GM23338 (cell line): Measurements from ENCODE around the gene IFNL3. TPM values are rescaled to one million over a fixed set of nuclear protein-coding genes. Genes with fewer than 3 reads are reported as not detected.

Experiments
- ATAC-seq: fragments of 200-7000 bp; cut with Tn5 transposase; 3 replicates; pipeline ENCODE4 v1.9.1; 2020
- DNase-seq: peaks from one replicate; pipeline ENCODE4 v3.0.0-alpha.2; 2015; ENCODE audit warnings: low spot score
- H2AFZ ChIP-seq: fragments of 200-600 bp; sonication (generic); 2 replicates; pipeline ENCODE4 v1.8.0; 2016; ENCODE audit warnings: antibody characterized with exemption, mild to moderate bottlenecking, moderate library complexity
- H3F3A ChIP-seq: fragments of 200-600 bp; sonication (generic); replicated peaks from 2 replicates; pipeline ENCODE4 v1.8.0; 2017; ENCODE audit warnings: antibody characterized with exemption, mixed run types, low read depth
- H3K27ac ChIP-seq: fragments of 200-600 bp; sonication (generic); 2 replicates; pipeline ENCODE4 v1.6.1; 2016; ENCODE audit warnings: low read depth
- H3K27me3 ChIP-seq: fragments of 200-600 bp; sonication (generic); 2 replicates; pipeline ENCODE4 v1.8.0; 2016; ENCODE audit warnings: mild to moderate bottlenecking, mixed run types, moderate library complexity; ENCODE audit not compliant: insufficient read depth
- H3K36me3 ChIP-seq: fragments of 200-600 bp; sonication (generic); 2 replicates; pipeline ENCODE4 v1.8.0; 2016; ENCODE audit warnings: mild to moderate bottlenecking; ENCODE audit not compliant: insufficient read depth
- H3K4me1 ChIP-seq: fragments of 200-600 bp; sonication (generic); 2 replicates; pipeline ENCODE4 v1.8.0; 2016; ENCODE audit warnings: mild to moderate bottlenecking, moderate library complexity; ENCODE audit not compliant: insufficient read depth
- H3K4me2 ChIP-seq: fragments of 200-600 bp; sonication (generic); 2 replicates; pipeline ENCODE4 v1.7.1; 2017; ENCODE audit warnings: mixed run types
- H3K4me3 ChIP-seq: fragments of 200-600 bp; sonication (generic); 2 replicates; pipeline ENCODE4 v1.6.1; 2016; ENCODE audit warnings: mixed run types
- H3K79me2 ChIP-seq: fragments of 200-600 bp; sonication (generic); replicated peaks from 2 replicates; pipeline ENCODE4 v1.8.0; 2017; ENCODE audit warnings: mild to moderate bottlenecking; ENCODE audit not compliant: insufficient read depth
- H3K9me2 ChIP-seq: fragments of 200-600 bp; sonication (generic); 2 replicates; pipeline ENCODE4 v1.8.0; 2017; ENCODE audit not compliant: insufficient read depth
- H4K20me1 ChIP-seq: fragments of 200-600 bp; sonication (generic); replicated peaks from 2 replicates; pipeline ENCODE4 v1.8.0; 2017; ENCODE audit warnings: mild to moderate bottlenecking; ENCODE audit not compliant: insufficient read depth
- H3K27ac Mint-ChIP-seq: 2 replicates; pipeline ENCODE4 v1.8.0; 2020; ENCODE audit warnings: inconsistent platforms, mild to moderate bottlenecking, moderate library complexity, mixed read lengths
- H3K27me3 Mint-ChIP-seq: 3 replicates; pipeline ENCODE4 v1.8.0; 2022; ENCODE audit warnings: low read depth, mild to moderate bottlenecking, moderate library complexity, mixed read lengths, inconsistent platforms; ENCODE audit not compliant: insufficient read depth, poor library complexity
- H3K36me3 Mint-ChIP-seq: 3 replicates; pipeline ENCODE4 v1.8.0; 2021; ENCODE audit warnings: low read depth, mild to moderate bottlenecking, inconsistent platforms, moderate library complexity, mixed read lengths
- H3K4me1 Mint-ChIP-seq: 3 replicates; pipeline ENCODE4 v1.8.0; 2020; ENCODE audit warnings: mild to moderate bottlenecking, inconsistent platforms, mixed read lengths
- H3K4me3 Mint-ChIP-seq: 3 replicates; pipeline ENCODE4 v1.8.0; 2021; ENCODE audit warnings: moderate library complexity, mild to moderate bottlenecking, inconsistent platforms, mixed read lengths
- H3K9me3 Mint-ChIP-seq: 3 replicates; pipeline ENCODE4 v1.8.0; 2020; ENCODE audit warnings: moderate library complexity, mild to moderate bottlenecking, inconsistent platforms, mixed read lengths
- CREB1 ChIP-seq: fragments of 250-450 bp; sonication (Bioruptor Pico); IDR thresholded peaks from 2 replicates; pipeline ENCODE4 v1.5.0; 2020; ENCODE audit warnings: low read depth, mild to moderate bottlenecking, moderate library complexity
- CTCF ChIP-seq, 2 experiments: fragments of 200-600 bp in 1 of 2; sonication (generic) in 1 of 2; conservative IDR thresholded peaks; 2 replicates each; pipeline versions ENCODE4 v1.5.1 to v1.6.1; 2016 to 2017; ENCODE audit warnings: antibody characterized with exemption in 2 of 2, low read depth in 2 of 2, mild to moderate bottlenecking in 2 of 2, moderate library complexity in 1 of 2
- ETS1 ChIP-seq: IDR thresholded peaks from 2 replicates; pipeline ENCODE4 v1.6.1; 2016; ENCODE audit warnings: antibody characterized with exemption
- EZH2 ChIP-seq: fragments of 200-600 bp; sonication (generic); IDR thresholded peaks from one replicate; pipeline ENCODE4 v1.8.0; 2017; ENCODE audit warnings: antibody characterized with exemption, mild to moderate bottlenecking, low read depth; ENCODE audit not compliant: unreplicated experiment
- POLR2AphosphoS5 ChIP-seq: IDR thresholded peaks from 2 replicates; pipeline ENCODE4 v1.6.1; 2016; ENCODE audit warnings: antibody characterized with exemption, low read depth
- REST ChIP-seq: IDR thresholded peaks from one replicate; pipeline ENCODE4 v1.6.1; 2018; ENCODE audit warnings: antibody characterized with exemption; ENCODE audit not compliant: unreplicated experiment
- STAT1 ChIP-seq: IDR thresholded peaks from one replicate; pipeline ENCODE4 v1.6.1; 2016; ENCODE audit warnings: antibody characterized with exemption; ENCODE audit not compliant: unreplicated experiment
- ZNF114 ChIP-seq: fragments of 250-450 bp; sonication (Bioruptor Pico); IDR thresholded peaks from 2 replicates; pipeline ENCODE4 v1.5.0; 2020; ENCODE audit warnings: mild to moderate bottlenecking, moderate library complexity
- ZNF462 ChIP-seq: fragments of 250-450 bp; sonication (Bioruptor Pico); IDR thresholded peaks from 2 replicates; pipeline ENCODE4 v1.5.0; 2020; ENCODE audit warnings: mild to moderate bottlenecking, moderate library complexity
- polyA plus RNA-seq: library from polyadenylated mRNA; unstranded; fragments of >200 nt; fragmentation: Nextera tagmentation; extraction: Ambion mirVana; gene quantifications from 2 replicates; pipeline ENCODE4 v1.2.1, GENCODE V29; 2016
- total RNA-seq: library from RNA; depleted of rRNA; stranded (reverse); fragments of >200 nt; shearing (Covaris generic); gene quantifications from 2 replicates; pipeline ENCODE4 v1.2.3, GENCODE V29; 2014

The IFNL3 gene
- total and polyA plus RNA-seq, 2 experiments from 2014 or later: not detected

- TF ChIP-seq REST (no peak), ZNF114 (CRISPR knock-in tag) (no peak), EZH2 (no peak), CTCF (conservative IDR thresholded peaks at IDR 0.05; ENCODE audit: low read depth in 2 of 2) (no peak), ETS1 (no peak), POLR2AphosphoS5 (no peak), STAT1 (no peak)
These were observed 12.1 kb downstream of the IFNL3 start (continued) for GRCh38 chr19:39232708-39233107.

GRCh38 chr19:39230096-39230764 lies 14.6 kb downstream of the IFNL3 start:
- H3K36me3 Mint-ChIP-seq: no peaks in the 10 kb centered on the region
- Histone ChIP-seq H3K4me3 (no peak overlapping the region), H3K79me2 (no peaks in the 10 kb centered on the region), H3K4me1 (no peaks in the 10 kb centered on the region), H3K27ac (no peak overlapping the region), H3F3A (no peaks in the 10 kb centered on the region), H2AFZ (no peak overlapping the region), H3K9me2 (no peaks in the 10 kb centered on the region), H3K36me3 (no peaks in the 10 kb centered on the region), H3K4me2 (no peak overlapping the region), H3K27me3 (0 out of 2 replicates have a peak, but pooled peaks cover 9% of the 10 kb centered on the region), H4K20me1 (no peaks in the 10 kb centered on the region)
- H3K4me1 Mint-ChIP-seq: no peaks in the 10 kb centered on the region
- no peak overlapping the region for H3K27ac Mint-ChIP-seq
- H3K9me3 Mint-ChIP-seq: no peaks in the 10 kb centered on the region
- peaks cover 4% of the 10 kb centered on the region for H3K27me3 Mint-ChIP-seq
- DNase-seq: no peak
- no peak for ATAC-seq
- no peak overlapping the region for H3K4me3 Mint-ChIP-seq
- TF ChIP-seq CTCF (conservative IDR thresholded peaks at IDR 0.05; ENCODE audit: low read depth in 2 of 2): no peak
- no peak for TF ChIP-seq ZNF462 (CRISPR knock-in tag)
- TF ChIP-seq STAT1: no peak
- no peak for TF ChIP-seq CREB1 (CRISPR knock-in tag)
